OCI-LY1 (cell line): ENCODE results near the gene PGAM5.

Experiments
- H2AFZ ChIP-seq: fragments of 200-600 bp; sonication (generic), shearing (Covaris generic); 2 replicates; pipeline ENCODE4 v1.6.0; 2014; ENCODE audit warnings: antibody characterized with exemption, mild to moderate bottlenecking, low read length
- H3F3A ChIP-seq: fragments of 200-600 bp; sonication (generic), shearing (Covaris generic); 2 replicates; pipeline ENCODE4 v1.6.0; 2014; ENCODE audit warnings: mild to moderate bottlenecking, antibody characterized with exemption, low read length, moderate library complexity; ENCODE audit not compliant: insufficient read depth
- H3K27ac ChIP-seq: fragments of 200-600 bp; sonication (generic); 2 replicates; pipeline ENCODE4 v1.5.1; 2014; ENCODE audit warnings: low read length, mixed run types, mild to moderate bottlenecking, low read depth; ENCODE audit not compliant: poor library complexity, severe bottlenecking
- H3K27me3 ChIP-seq: fragments of 200-600 bp; sonication (generic); 2 replicates; pipeline ENCODE4 v1.6.0; 2014; ENCODE audit warnings: antibody characterized with exemption, mild to moderate bottlenecking, low read length, moderate library complexity; ENCODE audit not compliant: insufficient read depth
- H3K36me3 ChIP-seq: fragments of 200-600 bp; sonication (generic); 2 replicates; pipeline ENCODE4 v1.6.1; 2014; ENCODE audit warnings: mild to moderate bottlenecking, antibody characterized with exemption, low read length, moderate library complexity, mixed read lengths; ENCODE audit not compliant: insufficient read depth
- H3K4me1 ChIP-seq: fragments of 200-600 bp; sonication (generic); 2 replicates; pipeline ENCODE4 v1.5.1; 2014; ENCODE audit warnings: mild to moderate bottlenecking, low read length, moderate library complexity; ENCODE audit not compliant: insufficient read depth, severe bottlenecking
- H3K4me2 ChIP-seq: fragments of 200-600 bp; sonication (generic), shearing (Covaris generic); 2 replicates; pipeline ENCODE4 v1.6.1; 2014; ENCODE audit warnings: low read length
- H3K4me3 ChIP-seq: fragments of 200-600 bp; sonication (generic); 2 replicates; pipeline ENCODE4 v1.5.1; 2014; ENCODE audit warnings: low read length, low read depth, mild to moderate bottlenecking, mixed read lengths; ENCODE audit not compliant: poor library complexity, severe bottlenecking
- H3K79me2 ChIP-seq: fragments of 200-600 bp; shearing (Covaris generic); 2 replicates; pipeline ENCODE4 v1.6.1; 2016; ENCODE audit warnings: mixed run types, low read length, mixed read lengths; ENCODE audit not compliant: insufficient read depth
- H3K9ac ChIP-seq: fragments of 200-600 bp; sonication (generic), shearing (Covaris generic); 2 replicates; pipeline ENCODE4 v1.6.1; 2014; ENCODE audit warnings: mild to moderate bottlenecking, low read length, mixed read lengths
- H3K9me2 ChIP-seq: fragments of 200-600 bp; sonication (generic), shearing (Covaris generic); 2 replicates; pipeline ENCODE4 v1.6.1; 2014; ENCODE audit warnings: low read depth, mild to moderate bottlenecking, low read length, mixed read lengths
- H3K9me3 ChIP-seq: fragments of 200-600 bp; shearing (Covaris generic); 2 replicates; pipeline ENCODE4 v1.6.1; 2014; ENCODE audit warnings: low read length, mixed read lengths
- H4K20me1 ChIP-seq: fragments of 200-600 bp; sonication (generic), shearing (Covaris generic); 2 replicates; pipeline ENCODE4 v1.6.0; 2016; ENCODE audit warnings: mild to moderate bottlenecking, low read length; ENCODE audit not compliant: insufficient read depth
- EZH2 ChIP-seq: fragments of 200-600 bp; sonication (generic), shearing (Covaris generic); IDR thresholded peaks from 2 replicates; pipeline ENCODE4 v1.8.0; 2017; ENCODE audit warnings: borderline replicate concordance, mixed run types, mild to moderate bottlenecking, antibody characterized with exemption, low read length, moderate library complexity, mixed read lengths
- TF ChIP-seq, protein P1 (sequence below): fragments of 200-600 bp; sonication (generic), shearing (Covaris generic); IDR thresholded peaks from 2 replicates; pipeline ENCODE4 v1.5.1; 2017; ENCODE audit warnings: mild to moderate bottlenecking, antibody characterized with exemption, low read length, moderate library complexity, mixed read lengths

PGAM5 gene

DNA sequence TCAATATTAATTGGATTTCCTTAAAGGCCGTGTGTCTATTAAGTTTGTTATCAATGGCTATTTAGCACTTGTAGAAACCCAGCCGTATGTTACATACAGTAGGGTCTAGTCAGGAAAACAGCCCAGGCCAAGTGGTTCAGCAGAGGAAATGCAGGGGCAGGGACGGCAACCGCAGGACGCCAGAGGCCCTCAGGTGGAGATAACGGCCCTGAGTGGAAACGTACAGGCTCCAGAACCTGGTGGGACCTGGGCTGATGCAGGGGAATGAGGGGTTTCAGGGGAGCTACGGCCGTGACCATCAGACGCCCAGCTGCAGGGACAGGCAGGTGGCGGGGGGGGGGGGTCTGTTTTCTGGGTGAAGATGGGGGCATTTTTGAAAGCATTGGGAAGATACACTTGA, 54.7 kb downstream of the PGAM5 start:
- Histone ChIP-seq H3K9me3 (no peaks in the 10 kb centered on the region), H3K4me1 (peaks cover 58% of the 10 kb centered on the region), H2AFZ (no peak overlapping the region), H3K27me3 (no peaks in the 10 kb centered on the region), H3K9ac (no peak overlapping the region), H3F3A (peaks cover 9% of the 10 kb centered on the region; the same call in 1 of the 2 replicates), H3K27ac (peak overlapping the region; percentile 44), H3K4me3 (no peak overlapping the region), H3K9me2 (no peaks in the 10 kb centered on the region), H4K20me1 (no peaks in the 10 kb centered on the region), H3K4me2 (no peak overlapping the region), H3K79me2 (peaks cover 14% of the 10 kb centered on the region), H3K36me3 (peaks cover 23% of the 10 kb centered on the region)
- TF ChIP-seq EZH2, result no peak
- TF ChIP-seq, protein P1, sequence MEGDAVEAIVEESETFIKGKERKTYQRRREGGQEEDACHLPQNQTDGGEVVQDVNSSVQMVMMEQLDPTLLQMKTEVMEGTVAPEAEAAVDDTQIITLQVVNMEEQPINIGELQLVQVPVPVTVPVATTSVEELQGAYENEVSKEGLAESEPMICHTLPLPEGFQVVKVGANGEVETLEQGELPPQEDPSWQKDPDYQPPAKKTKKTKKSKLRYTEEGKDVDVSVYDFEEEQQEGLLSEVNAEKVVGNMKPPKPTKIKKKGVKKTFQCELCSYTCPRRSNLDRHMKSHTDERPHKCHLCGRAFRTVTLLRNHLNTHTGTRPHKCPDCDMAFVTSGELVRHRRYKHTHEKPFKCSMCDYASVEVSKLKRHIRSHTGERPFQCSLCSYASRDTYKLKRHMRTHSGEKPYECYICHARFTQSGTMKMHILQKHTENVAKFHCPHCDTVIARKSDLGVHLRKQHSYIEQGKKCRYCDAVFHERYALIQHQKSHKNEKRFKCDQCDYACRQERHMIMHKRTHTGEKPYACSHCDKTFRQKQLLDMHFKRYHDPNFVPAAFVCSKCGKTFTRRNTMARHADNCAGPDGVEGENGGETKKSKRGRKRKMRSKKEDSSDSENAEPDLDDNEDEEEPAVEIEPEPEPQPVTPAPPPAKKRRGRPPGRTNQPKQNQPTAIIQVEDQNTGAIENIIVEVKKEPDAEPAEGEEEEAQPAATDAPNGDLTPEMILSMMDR, result no peak

GRCh38 chr12:132766380-132767085, 55.9 kb downstream of the PGAM5 start:
- H3K27ac ChIP-seq, result peak overlapping the region; percentile 99
- no peaks in the 10 kb centered on the region for H4K20me1 ChIP-seq
- H3K79me2 ChIP-seq, result peaks cover 3% of the 10 kb centered on the region; the same call in 1 of the 2 replicates
- H2AFZ ChIP-seq, result no peak overlapping the region
- TF ChIP-seq, protein P1, result no peak
- no peaks in the 10 kb centered on the region for H3K9me2 ChIP-seq
- H3F3A ChIP-seq, result peaks cover 14% of the 10 kb centered on the region
- H3K4me1 ChIP-seq, result peaks cover 68% of the 10 kb centered on the region
- H3K9me3 ChIP-seq, result no peaks in the 10 kb centered on the region
- H3K4me3 ChIP-seq, result no peak overlapping the region
- H3K9ac ChIP-seq, result no peak overlapping the region; the same call in 1 of the 2 replicates
- H3K36me3 ChIP-seq, result peaks cover 23% of the 10 kb centered on the region
- H3K4me2 ChIP-seq, result no peak overlapping the region
- H3K27me3 ChIP-seq, result no peaks in the 10 kb centered on the region

- Histone ChIP-seq H3K4me2 (peak overlapping the region; percentile 64), H2AFZ (no peak overlapping the region), H3K4me3 (peak overlapping the region; percentile 53), H3K36me3 (peaks cover 52% of the 10 kb centered on the region), H3K9me3 (no peaks in the 10 kb centered on the region), H3K27me3 (no peaks in the 10 kb centered on the region), H3K4me1 (peaks cover 79% of the 10 kb centered on the region), H3K79me2 (no peaks in the 10 kb centered on the region), H4K20me1 (no peaks in the 10 kb centered on the region), H3K27ac (peak overlapping the region; percentile 99), H3F3A (peaks cover 25% of the 10 kb centered on the region), H3K9ac (peak overlapping the region; percentile 74), H3K9me2 (no peaks in the 10 kb centered on the region)
- TF ChIP-seq, protein P1, result no peak
- no peak for TF ChIP-seq EZH2
Measured at GRCh38 chr12:132771126-132771838, 60.6 kb downstream of the PGAM5 start.
